H1 (cell line): ENCODE results near the gene HHIP. TPM values are rescaled to one million over a fixed set of nuclear protein-coding genes. Genes with fewer than 3 reads are reported as not detected.

Source experiments
- BRCA1 ChIP-seq: IDR thresholded peaks from 2 replicates; pipeline ENCODE4 v1.6.1; 2012; ENCODE audit warnings: low read depth, low read length, improper control_type of control experiment
- CREB1 ChIP-seq: IDR thresholded peaks from 2 replicates; pipeline ENCODE4 v1.6.1; 2012; ENCODE audit warnings: inconsistent platforms
- CTBP2 ChIP-seq: IDR thresholded peaks from 2 replicates; pipeline ENCODE4 v1.7.0; 2011; ENCODE audit warnings: borderline replicate concordance, mild to moderate bottlenecking, moderate library complexity, mixed read lengths, low read length; ENCODE audit not compliant: insufficient read depth, insufficient read length
- CTCF ChIP-seq, 3 experiments: IDR thresholded peaks; 1 replicate in 2 of 3; 2 replicates in 1 of 3; pipeline versions ENCODE4 v1.5.1 to v1.6.1; 2011; ENCODE audit warnings: low read length in 3 of 3, mild to moderate bottlenecking in 3 of 3, inconsistent platforms in 2 of 3, low read depth in 1 of 3, moderate library complexity in 1 of 3; ENCODE audit not compliant: insufficient read depth in 1 of 3; ENCODE audit errors: control extremely low read depth in 1 of 3
- POLR2AphosphoS5 ChIP-seq: IDR thresholded peaks from 2 replicates; pipeline ENCODE4 v1.6.1; 2011; ENCODE audit warnings: low read depth, low read length
- USF2 ChIP-seq: IDR thresholded peaks from 2 replicates; pipeline ENCODE4 v1.6.1; 2011; ENCODE audit warnings: low read length, improper control_type of control experiment
- polyA plus RNA-seq, 7 experiments: library from polyadenylated mRNA; depleted of rRNA in 3 of 7; stranded (reverse) in 5 of 7; unstranded in 2 of 7; fragments of >200 nt in 5 of 7; fragments of 200-250 nt in 2 of 7; gene quantifications; 1 replicate in 5 of 7; 2 replicates in 1 of 7; 4 replicates in 1 of 7; pipeline versions ENCODE4 v1.2.1 to v1.2.3, GENCODE V29; 2011 to 2013; ENCODE audit warnings: missing spikeins in 2 of 7, mixed read lengths in 2 of 7
- total RNA-seq: library from RNA; stranded (reverse); fragmentation: NEBNext Ultra II Directional; extraction: Animal tissue kit (Norgen Biotek cat#: 25700); gene quantifications from 2 replicates; pipeline ENCODE4 v1.2.1, GENCODE V29; 2021

Gene HHIP
- total and polyA plus RNA-seq, 2 of the 8 experiments (the other 6 are each of a cell fraction or from before 2014, with no cell fraction given), result 0.05 to 1.3 TPM

- TF ChIP-seq CTCF (IDR thresholded peaks at IDR 0.05; ENCODE audit: control extremely low read depth in 1 of 3, insufficient read depth in 1 of 3, low read depth in 1 of 3, low read length in 3 of 3) (no peak), USF2 (no peak), BRCA1 (no peak), CTBP2 (no peak), POLR2AphosphoS5 (no peak), CREB1 (no peak)
Measured at GRCh38 chr4:144711700-144712456, 65.9 kb downstream of the HHIP start (continued).
